ENCODE measurements around the gene HSD17B1. TPM values are rescaled to one million over a fixed set of nuclear protein-coding genes. Genes with fewer than 3 reads are reported as not detected.
"Not testable (repeated sequence)": the region's sequence is repeated elsewhere in the genome, so short reads cannot be mapped to it uniquely, and the experiment has no call there.

Gene HSD17B1, protein sequence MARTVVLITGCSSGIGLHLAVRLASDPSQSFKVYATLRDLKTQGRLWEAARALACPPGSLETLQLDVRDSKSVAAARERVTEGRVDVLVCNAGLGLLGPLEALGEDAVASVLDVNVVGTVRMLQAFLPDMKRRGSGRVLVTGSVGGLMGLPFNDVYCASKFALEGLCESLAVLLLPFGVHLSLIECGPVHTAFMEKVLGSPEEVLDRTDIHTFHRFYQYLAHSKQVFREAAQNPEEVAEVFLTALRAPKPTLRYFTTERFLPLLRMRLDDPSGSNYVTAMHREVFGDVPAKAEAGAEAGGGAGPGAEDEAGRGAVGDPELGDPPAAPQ
- 0.92 TPM for polyA plus RNA-seq (2013, experiment 1 of 2)
- 0.71 TPM for polyA plus RNA-seq (2013, experiment 2 of 2)

DNA sequence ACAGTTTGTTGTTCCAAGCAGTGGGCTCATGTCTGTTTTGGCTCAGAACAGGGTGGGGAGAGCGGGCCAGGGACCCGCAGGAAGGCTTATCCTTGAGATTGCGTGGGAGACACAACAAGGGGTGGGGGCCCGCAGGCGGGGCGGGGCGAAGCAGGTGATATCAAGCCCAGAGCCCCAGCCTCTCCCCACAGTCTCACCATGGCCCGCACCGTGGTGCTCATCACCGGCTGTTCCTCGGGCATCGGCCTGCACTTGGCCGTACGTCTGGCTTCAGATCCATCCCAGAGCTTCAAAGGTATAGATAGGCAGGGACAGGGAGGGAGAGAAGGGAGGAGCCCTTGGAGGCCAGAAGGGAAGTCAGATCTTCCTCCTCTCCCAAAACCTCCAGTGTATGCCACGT is at the start of gene HSD17B1:
Gene HSD17B1, plus strand, starts transcription at position 188 of the 400 bp plus-strand sequence. Its CDS starts 11 bp downstream, at position 199.
- H3K27ac ChIP-seq (ENCODE audit: low read depth, low read length, severe bottlenecking); H3K36me3 ChIP-seq (ENCODE audit: control insufficient read depth, insufficient read depth, low read length); H3K9me3 ChIP-seq (ENCODE audit: control insufficient read depth, low read length); H3K4me1 ChIP-seq (ENCODE audit: control insufficient read depth, insufficient read depth, low read length, poor library complexity, severe bottlenecking): not testable (repeated sequence)
- 98 to 100% methylated on average over 3 to 12 of the region's 15 CpGs for WGBS, 2 experiments (ENCODE audit: insufficient coverage in 2 of 2)
- H3K4me3 ChIP-seq (ENCODE audit: extremely low read depth, insufficient read depth, low read length, poor library complexity, severe bottlenecking) = peak within 1 kb of the TSS; percentile 84

DNA sequence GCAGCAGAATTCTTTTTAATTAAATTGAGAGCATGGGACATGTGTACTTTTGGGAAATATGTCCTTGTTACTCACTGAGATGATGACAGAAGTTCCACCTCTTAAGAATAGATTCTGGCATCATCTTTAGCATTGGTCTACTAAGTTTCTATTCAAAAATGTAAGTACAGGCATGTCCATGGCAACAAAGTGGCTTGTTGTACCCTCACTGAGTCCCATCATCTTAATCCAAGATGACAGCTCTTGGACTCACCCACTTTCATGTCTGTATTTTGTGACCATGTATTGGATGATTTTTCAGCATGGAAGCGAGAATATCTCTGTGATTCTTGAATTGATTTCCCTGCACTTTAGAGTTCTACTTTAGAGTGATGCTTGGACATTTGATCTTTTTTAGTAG is 49.8 kb upstream of the HSD17B1 start:
- 60% methylated on average over 1 of the region's 1 CpG; no CpG with 5 or more reads in 1 of the 2 experiments for WGBS, 2 experiments (ENCODE audit: insufficient coverage in 2 of 2)
- Histone ChIP-seq H3K4me1 (ENCODE audit: control insufficient read depth, insufficient read depth, low read length, poor library complexity, severe bottlenecking) (no peaks in the 10 kb centered on the region), H3K27ac (ENCODE audit: low read depth, low read length, severe bottlenecking) (no peak overlapping the region), H3K36me3 (ENCODE audit: control insufficient read depth, insufficient read depth, low read length) (peaks cover 70% of the 10 kb centered on the region), H3K4me3 (ENCODE audit: extremely low read depth, insufficient read depth, low read length, poor library complexity, severe bottlenecking) (no peak overlapping the region), H3K9me3 (ENCODE audit: control insufficient read depth, low read length) (no peaks in the 10 kb centered on the region)

DNA sequence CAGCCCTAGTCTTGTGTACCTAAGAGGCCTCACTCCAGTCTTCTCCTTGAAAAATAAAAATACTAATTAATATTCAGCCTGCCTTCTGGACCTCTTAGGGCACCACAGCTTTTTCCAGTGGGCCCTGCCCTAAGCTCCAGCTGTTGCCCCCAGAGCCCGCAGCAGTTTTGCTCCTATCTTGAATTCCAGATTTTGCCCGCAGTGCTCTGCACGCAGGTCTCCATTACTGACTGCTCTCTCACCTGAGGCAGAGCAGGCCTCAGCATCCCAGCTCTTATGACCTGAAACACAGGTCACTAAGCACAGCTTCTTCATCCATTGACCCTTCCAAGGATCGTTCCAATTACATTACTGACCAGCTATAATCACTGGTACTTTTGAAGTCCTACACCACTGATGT is 45.1 kb upstream of the HSD17B1 start:
- Histone ChIP-seq H3K36me3 (ENCODE audit: control insufficient read depth, insufficient read depth, low read length) (peaks cover 53% of the 10 kb centered on the region), H3K9me3 (ENCODE audit: control insufficient read depth, low read length) (no peaks in the 10 kb centered on the region), H3K27ac (ENCODE audit: low read depth, low read length, severe bottlenecking) (no peak overlapping the region), H3K4me3 (ENCODE audit: extremely low read depth, insufficient read depth, low read length, poor library complexity, severe bottlenecking) (no peak overlapping the region), H3K4me1 (ENCODE audit: control insufficient read depth, insufficient read depth, low read length, poor library complexity, severe bottlenecking) (no peaks in the 10 kb centered on the region)
- 88 to 100% methylated on average over 3 of the region's 4 CpGs for WGBS, 2 experiments (ENCODE audit: insufficient coverage in 2 of 2)

DNA sequence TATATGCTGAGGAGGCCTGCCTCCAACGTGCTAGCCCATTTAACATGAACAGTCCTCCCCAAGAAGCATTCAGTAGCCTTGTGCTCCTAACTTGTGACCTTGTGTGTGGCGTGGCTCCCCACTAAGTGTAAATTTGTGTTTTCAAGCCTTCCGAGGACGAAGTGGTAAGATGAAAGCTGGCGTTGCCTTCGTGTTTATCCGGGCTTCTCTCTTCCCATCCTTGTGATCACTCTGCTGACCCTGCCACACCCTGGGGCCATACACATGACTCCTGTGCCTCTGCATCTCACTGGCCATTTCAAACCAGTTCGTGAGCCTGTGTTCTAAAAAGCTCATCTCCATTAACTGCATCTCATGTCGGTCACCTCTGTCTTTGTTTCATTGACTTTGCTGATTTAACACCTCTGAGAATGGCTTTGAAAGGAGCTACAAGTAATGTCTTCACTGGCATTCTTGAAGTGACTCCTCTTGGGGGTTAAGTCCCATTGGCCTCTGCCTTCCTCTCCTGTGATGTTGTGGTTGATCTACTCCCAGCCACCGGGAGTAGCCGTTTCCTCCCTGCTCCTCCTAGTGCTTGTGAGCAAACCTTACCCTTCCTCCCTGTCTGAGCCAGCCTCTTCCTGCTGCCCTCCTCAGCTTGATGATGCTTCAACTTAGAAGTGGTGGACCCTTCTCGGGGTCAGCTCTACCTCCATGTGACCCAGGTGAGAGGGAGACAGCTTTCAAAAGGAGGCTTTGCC is 44.1 kb upstream of the HSD17B1 start:
- H3K4me1 ChIP-seq (ENCODE audit: control insufficient read depth, insufficient read depth, low read length, poor library complexity, severe bottlenecking) = no peaks in the 10 kb centered on the region
- no peaks in the 10 kb centered on the region for H3K9me3 ChIP-seq (ENCODE audit: control insufficient read depth, low read length)
- 87 to 95% methylated on average over 8 to 9 of the region's 12 CpGs for WGBS, 2 experiments (ENCODE audit: insufficient coverage in 2 of 2)
- H3K4me3 ChIP-seq (ENCODE audit: extremely low read depth, insufficient read depth, low read length, poor library complexity, severe bottlenecking) = no peak overlapping the region
- H3K36me3 ChIP-seq (ENCODE audit: control insufficient read depth, insufficient read depth, low read length) = peaks cover 49% of the 10 kb centered on the region
- no peak overlapping the region for H3K27ac ChIP-seq (ENCODE audit: low read depth, low read length, severe bottlenecking)

DNA sequence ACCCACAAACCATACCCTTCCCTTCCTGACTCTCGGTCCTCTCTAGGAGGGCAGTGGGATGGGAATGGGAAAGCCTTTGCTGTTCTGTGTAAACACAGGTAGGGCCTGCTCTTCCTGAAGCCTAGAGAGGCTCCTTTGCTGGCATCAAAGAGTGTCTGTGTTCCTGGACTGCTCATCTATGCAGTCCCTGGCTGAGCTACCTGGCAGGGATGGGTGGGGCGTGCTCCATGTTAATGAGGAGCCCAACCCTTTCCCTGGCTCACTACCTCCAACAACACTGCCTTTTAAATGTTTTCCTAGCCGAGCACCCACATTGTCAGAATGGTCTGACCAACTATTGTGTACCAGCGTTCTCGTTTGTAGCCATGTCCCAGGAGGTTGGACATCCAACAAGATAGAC is 43.3 kb upstream of the HSD17B1 start:
- no peaks in the 10 kb centered on the region for H3K4me1 ChIP-seq (ENCODE audit: control insufficient read depth, insufficient read depth, low read length, poor library complexity, severe bottlenecking)
- H3K36me3 ChIP-seq (ENCODE audit: control insufficient read depth, insufficient read depth, low read length) = peaks cover 48% of the 10 kb centered on the region
- no peak overlapping the region for H3K4me3 ChIP-seq (ENCODE audit: extremely low read depth, insufficient read depth, low read length, poor library complexity, severe bottlenecking)
- H3K9me3 ChIP-seq (ENCODE audit: control insufficient read depth, low read length) = no peaks in the 10 kb centered on the region
- H3K27ac ChIP-seq (ENCODE audit: low read depth, low read length, severe bottlenecking) = no peak overlapping the region
- WGBS, 2 experiments (ENCODE audit: insufficient coverage in 2 of 2) = 96 to 100% methylated on average over 4 of the region's 5 CpGs

DNA sequence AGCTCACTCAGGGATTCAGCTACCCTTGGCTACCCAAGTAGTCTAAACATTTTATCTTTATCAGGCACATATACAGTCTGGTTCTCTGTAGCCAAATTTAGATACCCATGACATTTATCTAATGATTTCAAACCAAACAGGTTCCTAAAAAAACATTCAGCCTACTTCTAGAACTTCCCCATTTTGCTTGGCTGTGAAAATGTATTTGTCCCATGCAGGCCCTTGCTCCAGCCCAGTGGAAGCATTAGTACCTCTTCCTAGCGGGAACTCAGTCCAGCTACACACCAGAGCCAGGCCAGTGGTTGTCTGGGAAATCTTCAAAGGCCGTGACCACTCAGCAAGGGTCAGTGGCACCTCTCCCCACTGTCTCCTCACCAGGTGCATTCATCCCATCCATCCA is 42.9 kb upstream of the HSD17B1 start:
- H3K36me3 ChIP-seq (ENCODE audit: control insufficient read depth, insufficient read depth, low read length) = peaks cover 44% of the 10 kb centered on the region
- 92 to 93% methylated on average over 1 to 2 of the region's 2 CpGs for WGBS, 2 experiments (ENCODE audit: insufficient coverage in 2 of 2)

DNA sequence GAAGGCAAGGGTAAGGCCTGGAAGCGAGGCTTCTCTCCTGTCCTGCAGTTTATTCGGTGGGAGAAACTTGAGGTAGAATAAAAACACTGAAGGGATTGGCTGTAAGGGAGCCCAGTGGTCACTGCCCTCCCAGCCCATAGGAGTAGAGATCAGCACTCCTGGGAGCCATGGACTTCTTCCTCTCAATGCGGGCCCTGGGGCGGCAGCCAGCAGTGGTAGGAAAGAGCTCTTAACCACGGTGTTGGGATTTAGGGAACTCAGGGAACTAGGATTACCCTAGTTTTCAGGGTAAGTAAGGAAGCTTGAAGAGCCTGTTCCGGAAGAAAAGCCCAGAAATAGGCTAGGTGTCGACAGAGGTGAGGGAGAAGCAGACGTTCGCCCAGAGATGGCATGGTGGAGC is 40.5 kb upstream of the HSD17B1 start:
- H3K4me1 ChIP-seq (ENCODE audit: control insufficient read depth, insufficient read depth, low read length, poor library complexity, severe bottlenecking) = peaks cover 12% of the 10 kb centered on the region
- 91 to 94% methylated on average over 6 to 8 of the region's 9 CpGs for WGBS, 2 experiments (ENCODE audit: insufficient coverage in 2 of 2)
- no peaks in the 10 kb centered on the region for H3K9me3 ChIP-seq (ENCODE audit: control insufficient read depth, low read length)
- peaks cover 53% of the 10 kb centered on the region for H3K36me3 ChIP-seq (ENCODE audit: control insufficient read depth, insufficient read depth, low read length)
- no peak overlapping the region for H3K4me3 ChIP-seq (ENCODE audit: extremely low read depth, insufficient read depth, low read length, poor library complexity, severe bottlenecking)
- no peak overlapping the region for H3K27ac ChIP-seq (ENCODE audit: low read depth, low read length, severe bottlenecking)

More for the DNA sequence above, 42.9 kb upstream of the HSD17B1 start:
- Histone ChIP-seq H3K27ac (ENCODE audit: low read depth, low read length, severe bottlenecking) (no peak overlapping the region), H3K4me3 (ENCODE audit: extremely low read depth, insufficient read depth, low read length, poor library complexity, severe bottlenecking) (no peak overlapping the region), H3K9me3 (ENCODE audit: control insufficient read depth, low read length) (no peaks in the 10 kb centered on the region), H3K4me1 (ENCODE audit: control insufficient read depth, insufficient read depth, low read length, poor library complexity, severe bottlenecking) (no peaks in the 10 kb centered on the region)

DNA sequence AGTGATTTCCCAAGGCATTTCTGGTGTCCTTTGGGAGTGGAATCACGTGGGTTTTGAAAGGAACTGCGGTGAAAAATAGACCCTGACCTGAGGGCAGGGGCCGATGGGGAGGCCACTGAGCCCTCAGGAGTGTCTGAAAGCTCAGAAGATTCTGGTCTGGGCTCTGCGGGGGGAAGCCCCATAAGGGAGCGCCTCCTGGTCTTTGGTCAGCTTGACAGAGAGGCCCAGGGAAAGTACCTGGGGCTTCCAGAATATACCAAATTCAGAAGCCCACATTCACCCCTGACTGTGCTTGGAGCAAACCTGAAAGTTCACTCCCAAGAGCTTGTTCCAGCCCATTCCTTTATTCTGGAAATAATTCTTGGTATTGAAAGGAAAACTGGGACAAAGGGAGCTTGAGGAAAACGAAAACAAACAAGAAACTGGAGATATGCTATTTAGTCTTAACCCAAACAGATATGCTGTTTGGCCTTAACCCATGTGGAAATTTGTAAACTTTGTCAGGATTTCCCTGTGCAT is 39.9 kb upstream of the HSD17B1 start:
- H3K36me3 ChIP-seq (ENCODE audit: control insufficient read depth, insufficient read depth, low read length) = peaks cover 47% of the 10 kb centered on the region

DNA sequence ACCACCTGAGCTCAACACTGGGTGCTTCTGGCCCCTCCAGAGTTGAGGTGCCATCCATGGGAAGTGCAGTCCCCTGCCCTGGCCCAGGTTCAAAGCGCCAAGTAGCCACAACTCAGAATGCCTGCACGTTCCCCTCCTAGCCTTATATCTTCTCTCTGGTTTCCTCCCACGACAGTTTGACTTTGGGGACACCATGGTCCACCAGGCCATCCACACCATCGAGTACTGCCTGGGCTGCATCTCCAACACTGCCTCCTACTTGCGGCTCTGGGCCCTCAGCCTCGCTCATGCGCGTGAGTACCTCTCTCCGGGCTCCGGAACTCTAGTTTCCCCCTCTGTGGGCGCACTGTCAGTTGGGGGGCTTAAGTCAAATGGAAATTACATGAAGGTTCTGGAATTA is 39.0 kb upstream of the HSD17B1 start:
- H3K36me3 ChIP-seq (ENCODE audit: control insufficient read depth, insufficient read depth, low read length) = peaks cover 38% of the 10 kb centered on the region
- 93 to 96% methylated on average over 6 to 11 of the region's 11 CpGs for WGBS, 2 experiments (ENCODE audit: insufficient coverage in 2 of 2)
- H3K27ac ChIP-seq (ENCODE audit: low read depth, low read length, severe bottlenecking) = no peak overlapping the region

More for the DNA sequence above, 39.9 kb upstream of the HSD17B1 start:
- Histone ChIP-seq H3K4me3 (ENCODE audit: extremely low read depth, insufficient read depth, low read length, poor library complexity, severe bottlenecking) (no peak overlapping the region), H3K9me3 (ENCODE audit: control insufficient read depth, low read length) (no peaks in the 10 kb centered on the region), H3K27ac (ENCODE audit: low read depth, low read length, severe bottlenecking) (no peak overlapping the region), H3K4me1 (ENCODE audit: control insufficient read depth, insufficient read depth, low read length, poor library complexity, severe bottlenecking) (peaks cover 14% of the 10 kb centered on the region)
- whole genome bisulfite sequencing, 2 experiments (ENCODE audit: insufficient coverage in 2 of 2) = 91% methylated on average over 4 to 5 of the region's 6 CpGs

DNA sequence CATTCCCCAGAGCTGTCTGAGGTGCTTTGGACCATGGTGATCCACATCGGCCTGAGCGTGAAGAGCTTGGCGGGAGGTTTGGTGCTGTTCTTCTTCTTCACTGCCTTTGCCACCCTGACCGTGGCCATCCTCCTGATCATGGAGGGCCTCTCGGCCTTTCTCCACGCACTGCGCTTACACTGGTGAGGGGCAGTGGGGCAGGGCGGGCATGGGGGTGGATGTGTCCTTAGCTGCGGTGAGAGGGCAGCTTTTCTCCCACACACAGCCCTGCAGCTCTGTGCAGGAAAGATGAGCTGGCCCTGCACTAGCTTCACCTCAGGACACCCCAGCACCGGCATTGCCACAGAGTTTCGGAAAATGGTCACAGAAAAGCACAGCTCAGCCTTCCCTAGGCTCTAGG is 38.4 kb upstream of the HSD17B1 start:
- H3K36me3 ChIP-seq (ENCODE audit: control insufficient read depth, insufficient read depth, low read length) = peaks cover 32% of the 10 kb centered on the region
- no peak overlapping the region for H3K4me3 ChIP-seq (ENCODE audit: extremely low read depth, insufficient read depth, low read length, poor library complexity, severe bottlenecking)
- H3K9me3 ChIP-seq (ENCODE audit: control insufficient read depth, low read length) = no peaks in the 10 kb centered on the region
- no peak overlapping the region for H3K27ac ChIP-seq (ENCODE audit: low read depth, low read length, severe bottlenecking)
- H3K4me1 ChIP-seq (ENCODE audit: control insufficient read depth, insufficient read depth, low read length, poor library complexity, severe bottlenecking) = peaks cover 29% of the 10 kb centered on the region
- 98 to 100% methylated on average over 4 to 11 of the region's 11 CpGs for WGBS, 2 experiments (ENCODE audit: insufficient coverage in 2 of 2)

More for the DNA sequence above, 39.0 kb upstream of the HSD17B1 start:
- no peaks in the 10 kb centered on the region for H3K9me3 ChIP-seq (ENCODE audit: control insufficient read depth, low read length)
- no peak overlapping the region for H3K4me3 ChIP-seq (ENCODE audit: extremely low read depth, insufficient read depth, low read length, poor library complexity, severe bottlenecking)
- H3K4me1 ChIP-seq (ENCODE audit: control insufficient read depth, insufficient read depth, low read length, poor library complexity, severe bottlenecking) = peaks cover 23% of the 10 kb centered on the region

Measured in mesodermal cell (in vitro differentiated cells).